B cell (primary cell): Measurements from ENCODE around the gene CTNNBL1.

Source experiments
- EZH2 ChIP-seq: IDR thresholded peaks from 2 replicates; pipeline ENCODE4 v1.6.1; 2012; ENCODE audit warnings: borderline replicate concordance, low read depth, mild to moderate bottlenecking, moderate library complexity, low read length; ENCODE audit not compliant: insufficient read depth, poor library complexity, severe bottlenecking
- TF ChIP-seq, protein P1 (sequence below): fragments of 200-600 bp; IDR thresholded peaks from one replicate; pipeline ENCODE4 v1.8.0; 2022; ENCODE audit warnings: antibody characterized with exemption, mild to moderate bottlenecking

- TF ChIP-seq, protein P1, sequence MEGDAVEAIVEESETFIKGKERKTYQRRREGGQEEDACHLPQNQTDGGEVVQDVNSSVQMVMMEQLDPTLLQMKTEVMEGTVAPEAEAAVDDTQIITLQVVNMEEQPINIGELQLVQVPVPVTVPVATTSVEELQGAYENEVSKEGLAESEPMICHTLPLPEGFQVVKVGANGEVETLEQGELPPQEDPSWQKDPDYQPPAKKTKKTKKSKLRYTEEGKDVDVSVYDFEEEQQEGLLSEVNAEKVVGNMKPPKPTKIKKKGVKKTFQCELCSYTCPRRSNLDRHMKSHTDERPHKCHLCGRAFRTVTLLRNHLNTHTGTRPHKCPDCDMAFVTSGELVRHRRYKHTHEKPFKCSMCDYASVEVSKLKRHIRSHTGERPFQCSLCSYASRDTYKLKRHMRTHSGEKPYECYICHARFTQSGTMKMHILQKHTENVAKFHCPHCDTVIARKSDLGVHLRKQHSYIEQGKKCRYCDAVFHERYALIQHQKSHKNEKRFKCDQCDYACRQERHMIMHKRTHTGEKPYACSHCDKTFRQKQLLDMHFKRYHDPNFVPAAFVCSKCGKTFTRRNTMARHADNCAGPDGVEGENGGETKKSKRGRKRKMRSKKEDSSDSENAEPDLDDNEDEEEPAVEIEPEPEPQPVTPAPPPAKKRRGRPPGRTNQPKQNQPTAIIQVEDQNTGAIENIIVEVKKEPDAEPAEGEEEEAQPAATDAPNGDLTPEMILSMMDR: no peak
- no peak for TF ChIP-seq EZH2
These were observed 31.3 kb downstream of the CTNNBL1 start for GRCh38 chr20:37725165-37725564.
